GM21515 (cell line): Measurements from ENCODE around the gene TBCD.

Experiments
- ATAC-seq: cut with Tn5 transposase; IDR thresholded peaks from one replicate; pipeline ENCODE4 v1.9.1; 2021; ENCODE audit not compliant: unreplicated experiment

Gene TBCD

GRCh38 chr17:82830249-82830661, 78.4 kb downstream of the TBCD start:
- ATAC-seq = no peak

DNA sequence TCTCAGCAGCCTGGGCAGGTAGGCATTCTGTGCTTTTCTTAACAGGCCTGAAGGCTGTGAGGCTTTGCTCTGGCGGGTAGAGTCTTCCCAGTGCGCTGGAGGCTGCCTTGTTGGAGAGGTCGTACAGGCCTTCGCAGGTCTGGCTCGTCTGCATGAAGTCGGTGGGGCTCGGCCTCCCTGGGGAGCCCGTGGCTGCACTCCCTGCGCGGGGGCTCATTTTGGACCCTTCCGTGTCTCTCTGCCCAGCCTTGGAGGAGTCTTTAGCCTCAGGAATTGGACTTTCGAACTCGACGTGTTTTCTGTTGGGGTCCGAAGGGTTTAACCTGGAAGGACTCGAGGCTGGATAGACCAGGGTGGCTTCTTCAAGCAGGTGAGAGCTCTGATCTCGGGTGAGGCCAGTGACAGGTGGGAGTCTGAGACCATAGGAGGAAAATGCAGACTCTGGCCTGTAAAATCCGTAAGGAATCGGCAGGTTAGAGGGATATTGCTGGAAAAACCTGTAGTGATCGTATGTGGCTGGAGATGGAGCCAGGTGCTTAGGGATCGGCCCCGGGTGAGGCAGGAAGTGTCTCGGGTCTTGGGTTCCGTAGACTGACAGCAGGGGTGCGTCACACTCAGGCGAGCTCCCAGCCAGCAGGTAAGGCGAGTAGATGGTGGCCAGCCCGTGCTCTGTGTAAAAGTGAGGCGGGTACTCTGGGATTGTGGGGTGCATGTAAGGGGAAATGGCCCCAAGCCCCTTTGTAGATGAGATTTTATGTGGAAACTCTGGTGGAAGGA, 79.4 kb downstream of the TBCD start:
- ATAC-seq = no peak

GRCh38 chr17:82831818-82832200, 79.9 kb downstream of the TBCD start:
- no peak for ATAC-seq

DNA sequence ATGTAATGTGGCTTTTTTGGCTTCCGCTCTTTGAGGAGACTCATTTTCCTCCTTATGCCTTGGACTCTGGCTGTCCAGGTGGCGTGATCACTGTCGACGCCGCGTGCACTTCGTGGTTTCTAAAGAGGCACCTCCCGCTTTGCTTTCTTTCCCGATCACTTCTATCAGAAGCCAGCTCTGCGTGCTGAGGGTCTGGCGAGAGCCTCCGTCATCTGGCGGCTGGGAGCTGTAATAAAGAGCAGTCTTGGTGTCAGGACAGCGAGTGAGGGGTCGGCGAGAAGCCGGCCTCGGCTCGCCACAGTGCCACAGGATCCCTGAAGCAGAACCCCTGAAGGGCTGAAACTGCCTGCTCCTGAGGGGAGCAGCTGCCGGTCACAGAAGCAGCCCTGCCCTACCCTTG, 80.5 kb downstream of the TBCD start:
- ATAC-seq = no peak

- no peak for ATAC-seq
Observed at GRCh38 chr17:82832881-82833475, 81.1 kb downstream of the TBCD start.

DNA sequence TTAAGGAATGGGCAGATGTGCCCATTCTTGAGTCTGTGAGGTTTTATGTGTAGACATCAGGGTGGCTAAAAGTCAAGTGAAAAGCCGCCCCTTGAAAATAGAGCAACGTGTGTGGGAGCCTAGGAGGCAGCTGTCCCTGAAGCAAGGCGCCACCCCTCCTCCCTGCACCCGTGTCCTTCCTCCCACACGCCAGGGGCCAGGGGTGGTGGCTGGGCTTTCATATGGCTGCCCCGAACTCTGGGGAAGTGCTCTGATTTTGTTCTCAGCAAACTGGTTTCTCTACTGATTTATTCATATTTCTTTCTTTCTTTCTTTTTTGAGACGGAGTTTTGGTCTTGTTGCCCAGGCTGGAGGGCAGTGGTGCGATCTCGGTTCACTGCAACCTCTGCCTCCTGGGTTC, 83.3 kb downstream of the TBCD start:
- no peak for ATAC-seq

DNA sequence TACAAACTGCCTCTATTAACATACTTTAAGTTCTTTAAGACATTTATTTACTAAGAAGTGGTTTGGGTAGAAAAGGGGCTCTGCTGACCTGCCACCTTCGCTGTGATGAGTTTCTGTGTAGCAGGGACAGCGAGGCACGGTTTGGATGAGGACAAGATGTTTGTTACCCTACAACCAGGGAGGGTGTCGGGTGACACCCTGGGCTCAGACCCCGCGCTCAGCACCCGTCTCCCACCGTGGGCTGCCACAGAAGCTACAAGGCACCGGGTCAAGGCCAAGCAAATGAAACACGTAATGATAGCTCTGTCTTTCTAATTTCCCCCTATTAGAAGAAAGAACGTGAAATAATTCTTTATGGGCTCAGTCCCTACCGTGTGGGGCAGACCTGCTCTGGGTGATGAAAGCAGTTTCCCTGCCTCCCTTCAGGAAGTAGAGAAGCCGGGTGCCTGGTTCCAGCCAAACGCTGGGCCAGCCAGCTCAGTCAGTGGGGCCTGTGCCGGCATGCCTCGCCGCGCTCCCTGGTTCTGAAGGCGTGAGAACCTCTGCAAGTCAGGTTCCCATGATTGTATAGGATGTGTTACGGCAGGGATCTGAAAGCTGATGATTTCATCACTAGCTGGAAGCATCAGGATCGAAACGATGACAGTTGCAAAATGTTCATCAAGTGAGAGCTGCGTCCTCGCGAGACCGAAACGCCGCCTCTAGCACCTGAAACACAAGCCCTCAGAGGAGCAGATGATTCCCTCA, 84.1 kb downstream of the TBCD start:
- no peak for ATAC-seq

DNA sequence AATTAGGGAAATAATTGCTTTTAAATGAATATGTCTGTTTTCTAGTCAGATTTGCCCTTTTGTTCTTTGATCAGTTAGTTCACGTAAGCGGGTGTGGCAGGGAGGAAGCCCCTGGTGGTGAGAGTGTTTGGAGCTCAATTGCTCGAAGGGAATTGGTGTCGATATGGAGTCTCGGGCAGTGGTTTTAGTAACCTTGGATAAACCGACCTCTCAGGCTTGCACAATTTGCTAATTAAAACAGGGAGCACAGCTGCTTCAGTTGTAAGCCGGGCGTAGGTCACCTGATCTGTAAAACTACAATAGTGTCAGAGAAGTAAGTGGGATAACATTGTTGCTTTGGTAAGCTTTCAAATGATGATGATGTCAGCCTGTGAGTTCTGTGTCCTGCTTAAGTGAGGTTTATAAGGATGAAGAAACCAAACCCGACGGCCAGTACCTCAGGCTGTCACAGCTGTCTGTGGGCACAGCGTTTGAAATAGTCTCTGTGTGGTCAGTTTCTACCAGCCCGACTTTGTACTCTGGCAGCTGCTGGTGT, 85.0 kb downstream of the TBCD start:
- ATAC-seq = no peak

- no peak for ATAC-seq
Observed at GRCh38 chr17:82837586-82838320, 85.9 kb downstream of the TBCD start.

- ATAC-seq = no peak
Observed at GRCh38 chr17:82838386-82839063, 86.7 kb downstream of the TBCD start.

- no peak for ATAC-seq
Observed at GRCh38 chr17:82839617-82840292, 87.9 kb downstream of the TBCD start, which contains the start of gene ZNF750. Gene ZNF750, minus strand, starts transcription at chr17:82840022. Its CDS starts 7,568 bp downstream, at chr17:82832454.

- ATAC-seq = no peak
Observed at GRCh38 chr17:82840431-82840831, 88.6 kb downstream of the TBCD start.

GRCh38 chr17:82841921-82842596, 90.2 kb downstream of the TBCD start:
- no peak for ATAC-seq

DNA sequence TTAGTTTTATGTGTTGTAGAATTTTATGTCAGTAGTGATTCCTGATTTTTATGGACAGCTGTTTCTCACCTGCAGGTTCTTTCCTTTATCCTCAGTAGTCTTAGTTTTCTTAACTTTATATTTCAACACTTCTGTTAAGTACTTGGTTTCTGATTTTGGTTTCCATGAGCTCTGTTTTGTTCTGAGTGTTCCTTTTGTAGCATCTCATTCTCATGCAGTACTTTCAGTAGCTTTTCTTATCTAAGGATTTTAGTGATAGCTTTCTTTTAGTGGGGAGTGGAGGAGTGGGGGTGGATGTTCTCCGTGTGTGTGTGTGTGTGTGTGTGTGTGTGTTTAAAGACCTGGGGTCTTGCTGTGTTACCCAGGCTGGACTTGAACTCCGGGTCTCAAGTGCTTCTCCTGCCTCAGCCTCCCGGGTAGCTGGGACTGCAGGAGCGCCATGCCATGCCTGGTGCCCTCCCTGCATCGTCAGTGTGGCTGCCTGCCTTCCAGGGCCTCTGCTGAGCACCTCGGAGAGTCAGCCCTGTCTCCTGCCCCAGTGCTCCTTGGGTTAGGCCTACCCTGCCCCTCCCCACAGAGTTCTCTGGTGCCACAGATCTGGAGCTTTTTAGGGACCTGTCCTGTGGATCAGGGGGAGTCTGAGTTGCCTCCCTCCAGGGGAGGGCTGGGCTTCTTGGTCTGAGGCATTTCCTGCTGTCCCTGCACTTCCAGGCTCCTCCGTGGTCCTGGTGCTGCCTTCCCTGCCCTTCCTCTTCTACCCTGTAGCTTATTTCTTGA, 92.2 kb downstream of the TBCD start:
- ATAC-seq = no peak

DNA sequence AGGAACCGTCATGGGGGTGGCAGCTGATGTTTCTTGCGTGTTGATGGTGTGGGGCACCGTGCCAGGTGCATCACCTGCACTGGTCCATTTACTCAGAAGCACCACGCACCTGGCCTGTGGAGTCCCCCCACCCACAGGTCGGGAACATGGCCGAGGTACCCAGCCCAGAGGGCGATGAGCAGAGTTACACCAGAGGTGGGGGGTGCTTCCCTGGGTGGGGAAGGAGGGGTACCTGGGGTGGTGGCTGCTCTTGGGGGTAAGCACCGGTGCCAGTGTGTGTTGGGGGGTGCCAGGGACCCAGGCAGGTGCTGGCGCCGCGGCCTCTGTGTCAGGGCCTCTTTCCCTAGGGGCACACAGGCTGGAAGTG, 92.9 kb downstream of the TBCD start:
- ATAC-seq = no peak

DNA sequence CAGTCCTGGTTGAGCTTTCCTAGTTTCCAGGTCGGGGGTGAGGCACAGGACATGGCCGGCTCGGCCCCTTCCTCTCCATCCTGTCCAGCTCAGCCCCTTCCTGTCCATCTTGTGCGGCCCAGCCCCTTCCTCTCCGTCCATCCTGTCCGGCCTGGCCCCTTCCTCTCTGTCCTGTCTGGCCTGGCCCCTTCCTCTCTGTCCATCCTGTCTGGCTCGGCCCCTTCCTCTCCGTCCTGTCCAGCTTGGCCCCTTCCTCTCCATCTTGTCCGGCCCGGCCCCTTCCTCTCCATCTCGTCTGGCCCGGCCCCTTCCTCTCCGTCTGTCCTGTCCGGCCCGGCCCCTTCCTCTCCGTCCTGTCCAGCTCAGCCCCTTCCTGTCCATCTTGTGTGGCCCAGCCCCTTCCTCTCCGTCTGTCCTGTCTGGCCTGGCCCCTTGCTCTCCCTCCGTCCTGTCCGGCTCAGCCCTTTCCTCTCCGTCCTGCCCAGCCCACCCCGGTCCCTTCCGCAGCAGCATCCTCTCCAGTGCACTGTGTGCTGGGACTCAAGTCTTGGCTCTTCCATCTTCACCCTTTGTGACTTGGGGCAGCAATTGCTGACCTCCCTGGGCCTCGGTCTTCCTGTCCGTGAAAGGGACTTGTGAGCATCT, 93.4 kb downstream of the TBCD start:
- no peak for ATAC-seq

DNA sequence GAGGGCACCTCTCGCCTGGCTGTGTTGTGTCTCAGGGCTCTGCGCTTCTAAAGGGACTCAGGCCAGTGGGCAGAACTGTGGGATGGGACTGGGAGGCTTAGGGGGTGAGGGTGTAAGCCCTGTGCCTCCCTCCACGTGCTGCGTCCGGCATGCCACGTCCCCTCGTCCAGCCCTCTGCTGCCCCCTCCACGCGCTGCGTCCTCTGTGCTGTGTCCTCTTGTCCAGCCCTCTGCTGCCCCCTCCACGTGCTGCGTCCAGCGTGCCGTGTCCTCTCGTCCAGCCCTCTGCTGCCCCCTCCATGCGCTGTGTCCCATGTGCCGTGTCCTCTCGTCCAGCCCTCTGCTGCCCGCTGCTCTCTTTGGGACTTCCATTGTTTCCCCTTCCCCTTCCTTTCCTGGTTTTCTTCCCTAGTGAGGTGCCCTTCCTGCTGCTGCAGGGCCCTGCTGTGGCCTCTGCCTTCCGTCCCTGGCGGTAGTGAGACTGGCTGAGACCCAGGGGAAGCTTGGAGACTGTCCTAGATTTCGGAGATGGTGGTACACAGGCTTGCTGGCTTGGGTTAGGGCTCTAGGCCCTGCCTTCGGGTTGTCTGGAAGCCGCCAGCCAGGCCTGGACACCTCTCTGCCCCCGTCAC, 94.3 kb downstream of the TBCD start:
- no peak for ATAC-seq
